Measurements from ENCODE around the gene RPL7L1.
"Not testable (repeated sequence)": the region's sequence is repeated elsewhere in the genome, so short reads cannot be mapped to it uniquely, and the experiment has no call there.

RPL7L1 gene

GRCh38 chr6:42879372-42880239, at the start of gene RPL7L1:
TSS of gene RPL7L1 (plus strand) at chr6:42879616. CDS start at chr6:42879911, 295 bp downstream.
- DNase-seq = peak; percentile 70 to 97

GRCh38 chr6:42831237-42831636, 48.2 kb upstream of the RPL7L1 start:
- DNase-seq = no peak

- DNase-seq = no peak
Measured at GRCh38 chr6:42834056-42834455, 45.4 kb upstream of the RPL7L1 start.

- DNase-seq = no peak
Measured at GRCh38 chr6:42841844-42842584, 37.4 kb upstream of the RPL7L1 start.

- no peak for DNase-seq
Measured at GRCh38 chr6:42845327-42845694, 34.1 kb upstream of the RPL7L1 start.

- no peak for DNase-seq
Measured at GRCh38 chr6:42846505-42846904, 32.9 kb upstream of the RPL7L1 start.

GRCh38 chr6:42848700-42849099, 30.7 kb upstream of the RPL7L1 start:
- DNase-seq = no peak

GRCh38 chr6:42851599-42851998, 27.8 kb upstream of the RPL7L1 start:
- DNase-seq = no peak

GRCh38 chr6:42860036-42860435, 19.4 kb upstream of the RPL7L1 start:
- no peak for DNase-seq

- DNase-seq = no peak
Measured at GRCh38 chr6:42860481-42860880, 18.9 kb upstream of the RPL7L1 start.

- DNase-seq = no peak
Measured at GRCh38 chr6:42864602-42865001, 14.8 kb upstream of the RPL7L1 start.

- DNase-seq = no peak
Measured at GRCh38 chr6:42870145-42870936, 9.1 kb upstream of the RPL7L1 start.

GRCh38 chr6:42871711-42872110, 7.7 kb upstream of the RPL7L1 start:
- DNase-seq = no peak

- no peak for DNase-seq
Measured at GRCh38 chr6:42873313-42873712, 6.1 kb upstream of the RPL7L1 start.

- DNase-seq = no peak
Measured at GRCh38 chr6:42877695-42878094, 1.7 kb upstream of the RPL7L1 start.

- not testable (repeated sequence) for DNase-seq
Measured at GRCh38 chr6:42880240-42880817, 913 bp downstream of the RPL7L1 start.

GRCh38 chr6:42880871-42881270, 1.5 kb downstream of the RPL7L1 start:
- not testable (repeated sequence) for DNase-seq

- DNase-seq = no peak
Measured at GRCh38 chr6:42885702-42886101, 6.3 kb downstream of the RPL7L1 start.

GRCh38 chr6:42888201-42888600, 8.8 kb downstream of the RPL7L1 start:
- DNase-seq = not testable (repeated sequence)

GRCh38 chr6:42889815-42890214, 10.4 kb downstream of the RPL7L1 start:
- no peak for DNase-seq

GRCh38 chr6:42890311-42891198, 11.1 kb downstream of the RPL7L1 start:
- peak; percentile 81 to 92 for DNase-seq

- DNase-seq = no peak
Measured at GRCh38 chr6:42891199-42891722, 11.8 kb downstream of the RPL7L1 start.
